HUES64 (cell line): ENCODE data around the gene STK4. TPM values are rescaled to one million over a fixed set of nuclear protein-coding genes. Genes with fewer than 3 reads are reported as not detected.

Experiments used
- H3K27ac ChIP-seq: 2 replicates; pipeline ENCODE4 v1.7.0; 2013; ENCODE audit warnings: low read depth, low read length, inconsistent platforms
- H3K27me3 ChIP-seq: 2 replicates; pipeline ENCODE4 v1.6.1; 2013; ENCODE audit warnings: mild to moderate bottlenecking, low read length; ENCODE audit not compliant: insufficient read depth
- H3K36me3 ChIP-seq: 2 replicates; pipeline ENCODE4 v1.6.1; 2013; ENCODE audit warnings: mild to moderate bottlenecking, low read length; ENCODE audit not compliant: insufficient read depth
- H3K4me1 ChIP-seq: 2 replicates; pipeline ENCODE4 v1.6.1; 2013; ENCODE audit warnings: mild to moderate bottlenecking, low read length, moderate library complexity; ENCODE audit not compliant: insufficient read depth
- H3K4me3 ChIP-seq: 2 replicates; pipeline ENCODE4 v1.5.1; 2013; ENCODE audit warnings: mild to moderate bottlenecking, low read length, moderate library complexity
- H3K9ac ChIP-seq: 2 replicates; pipeline ENCODE4 v1.6.1; 2013; ENCODE audit warnings: mild to moderate bottlenecking, low read depth, low read length
- H3K9me3 ChIP-seq: 2 replicates; pipeline ENCODE4 v1.6.1; 2013; ENCODE audit warnings: low read depth, low read length; ENCODE audit not compliant: insufficient read depth
- WGBS: fragments of 150-250, 120-280 bp; methylation state at CpG from one replicate; pipeline ENCODE4 v1.1.7; 2013; ENCODE audit warnings: missing lambda C conversion rate; 5-methylcytosine and 5-hydroxymethylcytosine counted together
- polyA plus RNA-seq, 2 experiments: library from polyadenylated mRNA; stranded (reverse); fragments of 50-300 nt; gene quantifications; one replicate each; pipeline ENCODE4 v1.2.3, GENCODE V29; 2013

Gene STK4
- polyA plus RNA-seq (2013, experiment 1 of 2) = 20.1 TPM
- 19.5 TPM for polyA plus RNA-seq (2013, experiment 2 of 2)

- Histone ChIP-seq H3K9me3 (no peaks in the 10 kb centered on the region), H3K4me1 (peaks cover 13% of the 10 kb centered on the region), H3K4me3 (peak within 1 kb of the TSS; percentile 91), H3K36me3 (no peaks in the 10 kb centered on the region), H3K9ac (peak within 1 kb of the TSS; percentile 77), H3K27ac (peak within 1 kb of the TSS; percentile 33; the same call in 1 of the 2 replicates), H3K27me3 (peaks cover 33% of the 10 kb centered on the region)
- 2% methylated on average over 68 of the region's 68 CpGs for WGBS
Observed at GRCh38 chr20:44966030-44966961, at the start of gene STK4. Gene STK4, plus strand, starts transcription at chr20:44966512. Its CDS starts 57 bp downstream, at chr20:44966569.

DNA sequence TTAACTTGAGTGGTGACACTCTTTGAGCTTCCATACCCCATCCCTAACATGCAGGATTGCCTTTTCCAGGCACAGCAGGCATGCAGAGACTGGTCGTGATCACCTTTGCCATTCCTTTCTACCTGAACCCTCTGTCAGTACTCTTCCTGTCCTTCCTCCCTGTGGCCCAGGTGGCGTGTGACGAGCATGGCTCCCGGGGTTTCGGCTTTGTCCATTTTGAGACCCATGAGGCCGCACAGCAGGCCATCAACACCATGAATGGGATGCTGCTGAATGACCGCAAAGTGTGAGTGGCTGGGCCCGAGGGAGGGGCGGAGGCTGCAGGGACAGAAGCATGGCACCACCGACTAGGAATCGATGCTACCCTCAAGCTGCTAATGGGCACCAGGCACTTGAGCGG lies 49.7 kb upstream of the STK4 start:
- WGBS = 89% methylated on average over 12 of the region's 12 CpGs
- Histone ChIP-seq H3K4me1 (peaks cover 4% of the 10 kb centered on the region), H3K27me3 (no peaks in the 10 kb centered on the region), H3K9me3 (no peaks in the 10 kb centered on the region), H3K27ac (no peak overlapping the region), H3K9ac (no peak overlapping the region), H3K4me3 (no peak overlapping the region), H3K36me3 (peaks cover 76% of the 10 kb centered on the region)

DNA sequence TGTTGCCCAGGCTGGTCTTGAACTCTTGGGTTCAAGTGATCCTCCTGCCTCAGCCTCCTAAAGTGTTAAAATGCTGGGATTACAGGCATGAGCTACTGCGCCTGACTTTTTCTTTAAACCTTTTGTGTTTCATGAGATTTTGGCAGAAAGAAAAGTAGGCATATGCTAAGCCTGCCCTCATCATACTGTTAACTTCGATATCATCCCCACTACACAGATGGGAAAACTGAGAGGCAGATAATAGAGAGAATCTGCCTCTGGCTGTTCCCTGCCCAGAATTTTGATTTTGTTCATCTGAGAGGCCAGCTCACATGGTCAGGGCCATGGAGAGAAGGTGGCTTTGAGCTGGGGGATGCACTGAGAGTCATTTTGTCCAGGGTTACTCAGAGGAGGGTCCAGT lies 48.9 kb upstream of the STK4 start:
- peaks cover 79% of the 10 kb centered on the region for H3K36me3 ChIP-seq
- no peak overlapping the region for H3K27ac ChIP-seq
- no peak overlapping the region for H3K4me3 ChIP-seq
- 88% methylated on average over 1 of the region's 2 CpGs for WGBS
- H3K9me3 ChIP-seq = no peaks in the 10 kb centered on the region
- H3K4me1 ChIP-seq = no peaks in the 10 kb centered on the region
- no peak overlapping the region for H3K9ac ChIP-seq
- H3K27me3 ChIP-seq = no peaks in the 10 kb centered on the region

GRCh38 chr20:44918342-44918741 lies 48.0 kb upstream of the STK4 start:
- Histone ChIP-seq H3K9me3 (no peaks in the 10 kb centered on the region), H3K36me3 (peaks cover 79% of the 10 kb centered on the region), H3K4me1 (no peaks in the 10 kb centered on the region), H3K4me3 (no peak overlapping the region), H3K27ac (no peak overlapping the region), H3K27me3 (no peaks in the 10 kb centered on the region), H3K9ac (no peak overlapping the region)
- WGBS = 98% methylated on average over 3 of the region's 3 CpGs

DNA sequence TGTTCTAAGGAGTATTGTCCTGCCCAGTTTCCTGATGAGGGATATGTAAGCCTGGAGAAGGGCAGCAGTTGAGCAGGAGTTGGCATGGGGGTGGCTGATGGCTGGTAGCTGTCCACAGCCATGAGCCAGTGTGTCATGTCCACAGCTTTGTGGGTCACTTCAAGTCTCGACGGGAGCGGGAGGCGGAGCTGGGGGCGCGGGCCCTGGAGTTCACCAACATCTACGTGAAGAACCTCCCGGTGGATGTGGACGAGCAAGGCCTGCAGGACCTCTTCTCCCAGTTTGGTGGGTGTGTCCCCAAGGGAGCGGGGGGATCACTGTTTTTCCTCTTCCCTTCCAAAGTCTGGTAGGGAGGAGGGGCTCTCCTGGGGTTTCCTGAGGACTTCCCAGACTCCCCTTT lies 47.6 kb upstream of the STK4 start:
- no peaks in the 10 kb centered on the region for H3K9me3 ChIP-seq
- no peaks in the 10 kb centered on the region for H3K27me3 ChIP-seq
- WGBS = 95% methylated on average over 10 of the region's 10 CpGs
- no peak overlapping the region for H3K27ac ChIP-seq
- no peak overlapping the region for H3K9ac ChIP-seq
- H3K4me3 ChIP-seq = no peak overlapping the region
- H3K4me1 ChIP-seq = no peaks in the 10 kb centered on the region
- peaks cover 79% of the 10 kb centered on the region for H3K36me3 ChIP-seq

DNA sequence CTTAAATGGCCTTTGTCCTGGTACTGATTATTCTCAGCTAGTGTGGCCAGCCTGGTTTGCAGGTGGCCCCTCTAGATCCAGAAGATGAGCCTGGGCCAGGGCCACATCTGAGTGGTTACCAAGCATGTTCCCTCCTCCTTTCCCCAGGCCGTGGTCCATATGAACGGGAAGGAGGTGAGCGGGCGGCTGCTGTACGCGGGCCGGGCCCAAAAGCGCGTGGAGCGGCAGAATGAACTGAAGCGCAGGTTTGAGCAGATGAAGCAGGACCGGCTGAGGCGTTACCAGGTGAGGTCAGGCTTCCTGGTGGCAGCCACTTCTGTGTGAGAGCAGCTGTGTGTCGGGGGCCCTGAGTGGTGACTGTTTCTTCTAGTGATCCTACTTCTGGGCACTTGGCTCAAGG lies 44.9 kb upstream of the STK4 start:
- H3K4me1 ChIP-seq = no peaks in the 10 kb centered on the region
- no peak overlapping the region for H3K4me3 ChIP-seq
- no peaks in the 10 kb centered on the region for H3K27me3 ChIP-seq
- 96% methylated on average over 14 of the region's 14 CpGs for WGBS
- H3K27ac ChIP-seq = no peak overlapping the region
- no peaks in the 10 kb centered on the region for H3K9me3 ChIP-seq
- no peak overlapping the region for H3K9ac ChIP-seq
- peaks cover 78% of the 10 kb centered on the region for H3K36me3 ChIP-seq

- Histone ChIP-seq H3K4me3 (no peak overlapping the region), H3K9me3 (no peaks in the 10 kb centered on the region), H3K9ac (no peak overlapping the region), H3K27me3 (no peaks in the 10 kb centered on the region), H3K27ac (no peak overlapping the region), H3K4me1 (no peaks in the 10 kb centered on the region), H3K36me3 (peaks cover 58% of the 10 kb centered on the region)
- 95% methylated on average over 4 of the region's 4 CpGs for WGBS
Observed at GRCh38 chr20:44924541-44924940, 41.8 kb upstream of the STK4 start.

GRCh38 chr20:44928595-44928994 lies 37.7 kb upstream of the STK4 start:
- no peaks in the 10 kb centered on the region for H3K27me3 ChIP-seq
- H3K9me3 ChIP-seq = no peaks in the 10 kb centered on the region
- H3K27ac ChIP-seq = no peak overlapping the region
- H3K9ac ChIP-seq = no peak overlapping the region
- no peaks in the 10 kb centered on the region for H3K4me1 ChIP-seq
- 79% methylated on average over 3 of the region's 3 CpGs for WGBS
- H3K36me3 ChIP-seq = peaks cover 63% of the 10 kb centered on the region
- no peak overlapping the region for H3K4me3 ChIP-seq

DNA sequence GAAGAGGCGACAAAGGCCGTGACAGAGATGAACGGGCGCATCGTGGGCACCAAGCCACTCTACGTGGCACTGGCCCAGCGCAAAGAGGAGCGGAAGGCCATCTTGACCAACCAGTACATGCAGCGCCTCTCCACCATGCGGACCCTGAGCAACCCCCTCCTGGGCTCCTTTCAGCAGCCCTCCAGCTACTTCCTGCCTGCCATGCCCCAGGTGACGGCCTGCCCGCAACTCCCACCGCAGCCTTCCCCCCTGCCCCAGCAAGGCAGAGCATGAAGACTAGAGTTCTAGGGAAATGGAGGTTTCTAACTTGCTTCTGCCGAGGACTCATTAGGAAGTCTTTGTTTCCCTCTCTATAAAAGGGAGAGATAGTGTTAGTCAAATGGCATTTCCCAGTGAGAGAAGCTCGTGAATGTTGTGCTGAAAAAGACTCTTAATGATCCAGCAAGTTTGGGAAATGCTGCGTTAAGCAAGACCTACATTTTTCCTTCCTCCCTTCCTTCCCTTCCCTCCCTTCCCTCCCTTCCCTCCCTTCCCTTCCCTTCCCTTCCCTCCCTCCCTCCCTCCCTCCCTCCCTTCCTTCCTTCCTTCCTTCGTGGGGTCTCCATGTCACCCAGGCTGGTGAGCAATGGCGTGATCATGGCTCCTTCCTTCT lies 35.7 kb upstream of the STK4 start:
- 95% methylated on average over 18 of the region's 18 CpGs for WGBS
- H3K4me1 ChIP-seq = no peaks in the 10 kb centered on the region
- no peaks in the 10 kb centered on the region for H3K9me3 ChIP-seq
- no peaks in the 10 kb centered on the region for H3K27me3 ChIP-seq
- peaks cover 65% of the 10 kb centered on the region for H3K36me3 ChIP-seq
- no peak overlapping the region for H3K4me3 ChIP-seq
- no peak overlapping the region for H3K9ac ChIP-seq
- H3K27ac ChIP-seq = no peak overlapping the region

DNA sequence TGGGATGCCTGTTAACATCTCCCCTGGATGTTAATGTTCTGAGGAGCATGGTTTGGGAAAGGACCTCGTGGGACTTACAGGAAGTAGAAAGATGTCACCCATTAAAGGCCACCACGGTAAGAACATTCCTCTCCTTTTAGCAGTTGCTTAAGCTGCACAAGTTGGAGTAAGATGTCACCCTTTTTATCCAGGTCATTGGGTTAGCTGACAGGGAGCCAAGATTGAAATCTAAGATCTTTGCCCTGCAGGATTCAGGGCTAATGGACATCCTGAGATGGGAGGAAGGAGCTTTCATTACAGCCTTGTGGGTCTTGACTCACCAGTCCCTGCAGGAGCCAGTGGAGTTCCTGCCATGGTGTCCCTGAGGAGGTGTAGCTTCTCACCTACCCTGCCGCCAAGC lies 34.4 kb upstream of the STK4 start:
- Histone ChIP-seq H3K27ac (no peak overlapping the region), H3K9ac (no peak overlapping the region), H3K4me1 (no peaks in the 10 kb centered on the region), H3K27me3 (no peaks in the 10 kb centered on the region), H3K4me3 (no peak overlapping the region), H3K36me3 (peaks cover 74% of the 10 kb centered on the region), H3K9me3 (no peaks in the 10 kb centered on the region)
- WGBS = 96% methylated on average over 3 of the region's 3 CpGs

GRCh38 chr20:44932916-44933315 lies 33.4 kb upstream of the STK4 start:
- no peak overlapping the region for H3K4me3 ChIP-seq
- no peak overlapping the region for H3K9ac ChIP-seq
- no peak overlapping the region for H3K27ac ChIP-seq
- no peaks in the 10 kb centered on the region for H3K4me1 ChIP-seq
- no peaks in the 10 kb centered on the region for H3K27me3 ChIP-seq
- WGBS = 96% methylated on average over 8 of the region's 8 CpGs
- peaks cover 82% of the 10 kb centered on the region for H3K36me3 ChIP-seq
- H3K9me3 ChIP-seq = no peaks in the 10 kb centered on the region
